Measurements from ENCODE around the gene DAAM1. TPM values are rescaled to one million over a fixed set of nuclear protein-coding genes. Genes with fewer than 3 reads are reported as not detected.

The DAAM1 gene
- polyA plus RNA-seq, 1 donor from 2014 or later, result 161 TPM

DNA sequence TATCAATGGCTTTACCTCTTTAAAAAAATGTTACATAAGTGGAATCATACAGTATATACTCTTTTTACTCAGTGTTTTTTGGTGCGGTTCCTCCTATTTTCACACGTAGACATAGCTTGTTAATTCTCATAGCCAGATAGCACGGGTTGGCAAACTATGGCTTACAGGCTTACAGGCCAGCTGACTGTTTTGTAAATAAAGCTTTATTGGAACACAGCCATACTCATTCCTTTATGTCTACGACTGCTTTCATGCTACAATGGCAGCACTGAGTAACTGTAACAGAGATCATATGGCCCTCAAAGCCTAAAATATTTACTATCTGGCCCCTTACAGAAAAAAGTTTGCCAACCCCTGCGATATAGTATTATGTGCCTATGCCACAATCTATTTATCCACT is 5.8 kb upstream of the DAAM1 start:
- no peaks in the 10 kb centered on the region for H4K20me1 ChIP-seq (ENCODE audit: insufficient read depth)
- no peaks in the 10 kb centered on the region for H3K36me3 ChIP-seq (ENCODE audit: insufficient read depth, low read length)
- no peak overlapping the region for H3K27ac ChIP-seq (ENCODE audit: low read length)
- H3K4me2 ChIP-seq (ENCODE audit: low read length), result no peak overlapping the region
- H2AFZ ChIP-seq (ENCODE audit: low read depth, low read length), result no peak overlapping the region
- no peaks in the 10 kb centered on the region for H3K27me3 ChIP-seq (ENCODE audit: insufficient read depth, low read depth, low read length)
- TF ChIP-seq SMC3 (conservative IDR thresholded peaks at IDR 0.05; ENCODE audit: poor library complexity) (no peak), TAF1 (IDR thresholded peaks at IDR 0.05; ENCODE audit: low read depth) (no peak), CTCF (IDR thresholded peaks at IDR 0.05; ENCODE audit: poor library complexity, severe bottlenecking) (no peak), MXI1 (conservative IDR thresholded peaks at IDR 0.05; ENCODE audit: poor library complexity, severe bottlenecking) (no peak), EZH2 (IDR thresholded peaks at IDR 0.05; ENCODE audit: borderline replicate concordance, insufficient read depth, low read length, poor library complexity, severe bottlenecking) (no peak), EP300 (conservative IDR thresholded peaks at IDR 0.05; ENCODE audit: poor library complexity, severe bottlenecking) (no peak), POLR2AphosphoS5 (IDR thresholded peaks at IDR 0.05) (no peak), REST (IDR thresholded peaks at IDR 0.05; ENCODE audit: borderline replicate concordance) (no peak), RAD21 (conservative IDR thresholded peaks at IDR 0.05) (no peak)
- H3K9me2 ChIP-seq (ENCODE audit: insufficient read depth, low read length), result no peaks in the 10 kb centered on the region
- H3K4me3 ChIP-seq (ENCODE audit: low read length), result no peak overlapping the region
- no peak overlapping the region for H3K9ac ChIP-seq (ENCODE audit: low read length)
- H3K9me3 ChIP-seq (ENCODE audit: low read length), result no peaks in the 10 kb centered on the region
- H3F3A ChIP-seq (ENCODE audit: insufficient read depth, low read length, poor library complexity, severe bottlenecking), result peaks cover 15% of the 10 kb centered on the region
- no peaks in the 10 kb centered on the region for H3K79me2 ChIP-seq (replicated peaks; ENCODE audit: insufficient read depth, low read length)

- H3K27ac ChIP-seq (ENCODE audit: low read length), result no peak overlapping the region
- no peaks in the 10 kb centered on the region for H4K20me1 ChIP-seq (ENCODE audit: insufficient read depth)
- no peak overlapping the region for H3K4me2 ChIP-seq (ENCODE audit: low read length)
- TF ChIP-seq SMC3 (conservative IDR thresholded peaks at IDR 0.05; ENCODE audit: poor library complexity), result no peak
- TF ChIP-seq EP300 (conservative IDR thresholded peaks at IDR 0.05; ENCODE audit: poor library complexity, severe bottlenecking), result no peak
- no peak for TF ChIP-seq TAF1 (IDR thresholded peaks at IDR 0.05; ENCODE audit: low read depth)
- no peak for TF ChIP-seq RAD21 (conservative IDR thresholded peaks at IDR 0.05)
- TF ChIP-seq MXI1 (conservative IDR thresholded peaks at IDR 0.05; ENCODE audit: poor library complexity, severe bottlenecking), result no peak
- no peak for TF ChIP-seq POLR2AphosphoS5 (IDR thresholded peaks at IDR 0.05)
- no peak for TF ChIP-seq EZH2 (IDR thresholded peaks at IDR 0.05; ENCODE audit: borderline replicate concordance, insufficient read depth, low read length, poor library complexity, severe bottlenecking)
- TF ChIP-seq CTCF (IDR thresholded peaks at IDR 0.05; ENCODE audit: poor library complexity, severe bottlenecking), result no peak
- TF ChIP-seq REST (IDR thresholded peaks at IDR 0.05; ENCODE audit: borderline replicate concordance), result no peak
- peaks cover 15% of the 10 kb centered on the region for H3F3A ChIP-seq (ENCODE audit: insufficient read depth, low read length, poor library complexity, severe bottlenecking)
- no peak overlapping the region for H3K9ac ChIP-seq (ENCODE audit: low read length)
- H3K36me3 ChIP-seq (ENCODE audit: insufficient read depth, low read length), result no peaks in the 10 kb centered on the region
- no peak overlapping the region for H2AFZ ChIP-seq (ENCODE audit: low read depth, low read length)
- H3K9me3 ChIP-seq (ENCODE audit: low read length), result no peaks in the 10 kb centered on the region
- H3K27me3 ChIP-seq (ENCODE audit: insufficient read depth, low read depth, low read length), result no peaks in the 10 kb centered on the region
- no peak overlapping the region for H3K4me3 ChIP-seq (ENCODE audit: low read length)
- H3K79me2 ChIP-seq (replicated peaks; ENCODE audit: insufficient read depth, low read length), result no peaks in the 10 kb centered on the region
- no peaks in the 10 kb centered on the region for H3K9me2 ChIP-seq (ENCODE audit: insufficient read depth, low read length)
Measured at GRCh38 chr14:59183150-59183549, 5.3 kb upstream of the DAAM1 start.

All from neural cell (in vitro differentiated cells).